Measurements from ENCODE around the gene MYO18B.

- TF ChIP-seq CTCF (IDR thresholded peaks at IDR 0.05; ENCODE audit: insufficient read depth, low read length, poor library complexity, severe bottlenecking) (no peak), EZH2phosphoT487 (conservative IDR thresholded peaks at IDR 0.05; ENCODE audit: low read length) (no peak)
Measured at GRCh38 chr22:25696763-25697162, 45.2 kb upstream of the MYO18B start.

Measured in SU-DHL-6 (cell line).